ENCODE results near the gene TRIM10.
"Not testable (repeated sequence)": the region's sequence is repeated elsewhere in the genome, so short reads cannot be mapped to it uniquely, and the experiment has no call there.

The TRIM10 gene

DNA sequence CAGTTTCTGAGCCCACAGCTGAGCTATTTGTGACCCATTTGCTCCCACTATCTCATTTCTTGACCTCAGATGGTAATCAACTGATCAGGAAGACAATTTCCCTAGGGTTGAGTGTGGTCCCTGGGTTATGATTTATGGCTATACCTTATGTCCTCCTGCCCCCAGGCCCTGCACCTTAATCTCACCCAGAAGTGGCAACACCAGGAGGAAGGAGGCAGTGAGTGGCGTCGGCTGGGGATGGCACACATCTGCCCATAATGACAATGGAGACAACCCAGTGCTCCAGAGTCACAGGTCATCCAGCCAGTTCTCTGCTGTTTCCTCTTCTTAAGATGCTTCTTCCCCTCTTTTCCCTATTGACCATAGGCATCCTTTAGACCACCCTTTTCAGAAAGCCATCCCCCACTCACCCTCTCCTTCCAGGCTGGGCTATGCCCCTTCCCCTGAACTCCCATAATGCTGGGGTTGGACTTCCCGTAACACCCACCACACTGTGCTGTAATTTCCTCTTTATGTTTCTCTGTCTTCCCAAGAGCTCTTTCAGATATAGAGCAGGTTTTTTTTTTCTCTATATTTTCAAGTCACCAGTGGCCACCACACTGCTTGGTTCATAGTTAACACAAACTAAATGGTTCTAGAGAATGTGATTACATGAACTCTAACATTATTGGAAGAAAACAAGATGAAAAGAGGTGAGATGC is 8.0 kb downstream of the TRIM10 start:
- DNase-seq, result no peak

DNA sequence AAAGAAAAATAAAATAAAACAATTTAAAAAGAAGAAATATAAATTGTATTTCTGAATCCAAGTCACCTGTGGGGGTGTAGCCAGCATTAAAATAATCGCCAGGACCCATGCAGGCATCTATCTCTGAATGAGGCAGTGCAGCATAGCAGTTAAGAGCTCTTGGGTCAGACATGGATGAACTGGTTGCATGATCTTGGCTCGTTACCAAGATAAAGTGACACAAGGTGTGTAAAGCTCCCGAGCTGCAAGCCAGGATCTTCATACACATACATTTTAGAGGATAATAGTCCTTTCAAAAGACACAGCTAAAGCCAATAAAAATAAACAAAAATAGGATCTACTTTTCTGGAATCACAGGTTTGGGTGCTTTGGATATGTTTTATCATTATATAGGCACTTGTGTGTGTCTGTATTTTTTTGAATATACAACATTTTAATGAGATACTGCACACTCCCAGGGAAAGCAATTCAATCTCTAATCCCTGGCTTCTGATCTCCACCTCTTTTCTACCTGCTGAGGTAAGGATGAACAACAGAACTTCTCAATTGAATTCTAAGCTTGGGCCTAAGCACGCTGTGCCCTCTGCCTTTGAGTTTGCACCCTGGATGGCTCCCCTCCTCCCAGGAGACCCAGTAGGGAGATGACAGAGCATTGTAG is 8.9 kb downstream of the TRIM10 start:
- DNase-seq, result no peak

DNA sequence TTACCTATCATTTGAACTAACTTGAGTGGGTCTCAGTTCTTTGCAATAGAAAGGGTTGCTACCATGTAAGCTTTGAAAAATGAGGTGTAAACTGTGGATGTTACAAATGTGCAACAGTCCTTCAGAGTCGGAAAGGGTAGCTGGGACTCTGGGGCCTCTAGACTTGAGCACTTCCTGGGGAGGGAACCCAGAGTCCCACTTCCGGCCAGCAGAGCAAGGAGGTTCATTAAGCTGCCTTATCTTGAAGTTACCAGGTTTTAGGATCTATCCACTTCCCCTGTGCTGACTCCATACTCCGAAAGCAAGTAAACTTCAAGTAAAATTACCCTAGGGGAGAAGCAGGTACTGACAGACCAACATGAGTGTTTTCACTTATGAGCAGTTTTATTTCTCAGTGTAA is 9.4 kb downstream of the TRIM10 start:
- no peak for DNase-seq

DNA sequence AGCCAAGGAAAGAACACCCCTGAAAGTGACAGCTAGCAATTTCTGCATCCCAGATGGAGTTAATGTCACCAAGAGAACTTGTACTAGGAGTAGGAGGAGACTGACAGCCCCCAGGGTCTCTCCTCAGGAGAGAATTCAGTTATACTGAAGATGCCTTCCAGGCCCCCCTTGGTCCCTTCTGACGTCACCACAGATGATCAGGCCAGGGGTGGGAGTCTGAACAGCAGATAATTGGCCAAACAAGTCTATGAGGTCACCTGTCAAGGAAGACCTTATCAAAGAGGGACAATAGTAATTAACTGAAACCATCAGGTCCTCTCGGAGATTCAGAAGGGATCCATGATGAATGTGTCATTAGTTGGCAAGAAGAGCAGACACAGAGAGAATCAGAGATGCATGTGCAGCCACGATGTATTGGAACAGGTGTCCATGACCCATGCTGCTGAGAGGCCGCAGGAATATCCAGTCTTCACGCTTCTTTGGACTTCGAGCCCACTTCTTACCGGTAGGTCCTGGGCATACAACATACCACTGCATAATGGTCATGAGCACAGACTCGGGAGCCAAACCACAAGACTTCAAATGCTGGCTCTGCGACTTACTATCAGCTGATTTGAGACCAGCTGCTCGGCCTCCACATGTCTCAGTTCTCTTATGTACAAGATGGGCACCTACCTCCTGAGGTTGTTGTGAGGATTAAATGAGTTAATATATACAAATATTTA is 10.2 kb downstream of the TRIM10 start:
- no peak for DNase-seq

DNA sequence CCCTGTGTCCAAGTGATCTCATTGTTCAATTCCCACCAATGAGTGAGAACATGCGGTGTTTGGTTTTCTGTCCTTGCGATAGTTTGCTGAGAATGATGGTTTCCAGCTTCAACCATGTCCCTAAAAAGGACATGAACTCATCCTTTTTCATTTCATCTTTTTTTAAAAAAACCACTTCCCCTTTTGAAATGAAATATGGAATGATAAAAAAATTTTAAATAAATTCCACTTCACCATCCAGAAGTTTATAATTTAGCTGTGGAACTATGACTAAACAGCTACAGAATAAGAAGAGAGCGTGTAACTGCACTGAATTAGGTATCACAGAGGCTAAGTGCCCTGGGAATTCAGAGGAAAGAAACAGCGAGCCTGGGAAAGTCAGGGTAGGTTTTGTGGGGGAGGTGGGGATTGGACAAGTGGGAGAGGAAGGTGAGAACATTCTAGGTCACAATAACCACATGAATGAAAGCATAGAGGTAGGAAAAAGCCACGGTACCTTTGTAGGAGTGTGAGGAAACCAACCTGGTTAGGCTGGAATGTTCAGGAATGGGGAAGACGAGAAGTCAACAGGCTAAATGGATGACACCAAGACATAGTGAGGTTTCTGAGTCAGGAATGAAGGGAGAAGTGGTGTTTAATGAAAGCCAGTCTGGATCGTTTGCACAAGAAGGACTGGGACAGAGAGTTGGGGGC is 11.0 kb downstream of the TRIM10 start:
- DNase-seq, result no peak

DNA sequence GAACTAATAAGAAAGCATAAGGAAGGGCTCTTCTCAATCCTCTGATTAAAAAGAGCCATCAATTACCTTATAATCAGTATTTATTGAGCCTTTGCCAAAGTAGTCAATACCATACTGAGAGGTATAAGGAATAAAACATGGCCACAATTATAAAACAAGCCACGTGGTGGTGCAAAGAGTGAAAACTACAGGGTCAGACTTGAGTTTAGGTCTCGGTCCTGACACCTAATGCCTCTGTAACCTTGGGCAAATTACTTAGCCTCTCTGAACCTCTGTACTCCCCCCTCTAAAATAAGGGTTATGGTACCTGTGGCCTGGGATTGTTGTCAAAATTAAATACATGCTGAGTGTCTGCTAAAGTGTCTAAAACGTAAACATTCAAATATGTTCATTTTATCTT is 11.8 kb downstream of the TRIM10 start:
- no peak for DNase-seq

DNA sequence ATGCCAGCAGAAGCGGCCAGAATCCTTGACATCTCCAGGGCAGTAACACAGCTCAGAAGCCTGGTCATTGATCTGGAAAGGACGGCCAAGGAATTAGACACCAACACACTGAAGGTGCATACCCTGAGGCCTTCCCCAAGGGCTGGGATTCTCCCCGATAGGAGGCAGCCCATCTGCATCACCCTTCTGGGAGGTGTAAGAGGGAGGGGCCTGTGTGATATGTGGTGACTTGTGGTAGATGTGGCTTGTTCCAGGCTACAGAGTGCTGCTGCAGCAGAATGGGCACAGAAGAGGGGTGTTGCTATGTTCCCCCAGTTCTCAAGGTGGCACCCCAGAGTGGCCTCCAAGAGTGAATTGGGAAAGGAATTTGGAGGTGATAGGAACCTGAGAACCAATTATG is 13.9 kb downstream of the TRIM10 start:
- DNase-seq, result no peak

DNA sequence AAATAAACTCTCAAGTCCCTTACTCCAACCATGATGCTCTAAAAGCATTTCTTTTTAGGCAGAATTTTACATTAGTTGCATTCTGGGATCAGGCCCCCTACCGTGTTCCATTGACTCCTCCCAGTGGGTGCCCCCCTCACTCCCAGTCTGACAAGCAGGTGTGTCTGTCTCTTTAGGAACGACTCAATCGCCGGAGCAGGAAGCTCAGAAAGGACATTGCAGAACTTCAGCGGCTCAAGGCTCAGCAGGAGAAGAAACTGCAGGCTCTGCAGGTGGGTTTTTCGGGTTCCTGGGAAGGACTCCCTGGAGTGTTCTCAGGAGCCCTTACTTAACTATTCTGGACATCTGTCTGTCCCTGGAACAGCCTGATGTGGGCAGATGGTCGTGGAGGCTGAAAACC is 15.2 kb downstream of the TRIM10 start:
- DNase-seq, result no peak

DNA sequence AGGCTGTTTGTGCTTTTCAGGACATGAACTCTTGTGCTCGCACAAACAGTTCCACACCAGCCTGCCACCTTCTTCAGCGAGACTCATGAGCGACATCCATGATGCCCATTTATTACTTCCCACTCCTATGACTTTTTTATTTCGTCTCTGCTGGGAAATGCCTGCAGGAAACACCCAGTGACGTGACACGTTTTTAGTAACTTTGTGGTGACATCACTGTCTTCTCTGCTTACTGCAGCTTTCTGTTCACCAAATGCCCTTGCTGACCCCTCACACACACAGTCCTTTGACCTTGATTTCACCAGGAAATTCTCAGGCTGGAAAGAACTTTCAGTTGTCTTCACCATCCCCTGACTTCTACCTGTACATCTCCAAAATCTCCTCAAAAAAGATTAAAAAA is 16.2 kb downstream of the TRIM10 start:
- no peak for DNase-seq

DNA sequence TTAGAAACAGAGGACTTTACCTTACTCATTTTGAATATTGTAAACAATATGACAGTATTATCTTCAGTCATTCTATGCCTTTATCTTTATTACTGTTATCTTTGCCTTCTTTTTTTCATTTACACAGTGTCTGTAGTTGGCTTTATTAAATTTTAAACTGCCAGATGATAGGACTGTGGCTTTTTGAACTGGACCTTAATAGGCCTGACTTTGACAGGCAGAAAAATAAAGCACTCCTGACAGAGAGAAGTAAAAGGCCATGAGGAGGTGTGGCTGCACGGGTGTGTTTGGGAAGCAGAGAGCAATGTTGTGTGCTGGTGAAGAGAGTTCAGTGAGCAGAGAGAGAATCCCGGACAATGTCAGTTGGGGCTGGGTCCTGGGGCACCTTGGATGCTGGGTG is 17.2 kb downstream of the TRIM10 start:
- no peak for DNase-seq

DNA sequence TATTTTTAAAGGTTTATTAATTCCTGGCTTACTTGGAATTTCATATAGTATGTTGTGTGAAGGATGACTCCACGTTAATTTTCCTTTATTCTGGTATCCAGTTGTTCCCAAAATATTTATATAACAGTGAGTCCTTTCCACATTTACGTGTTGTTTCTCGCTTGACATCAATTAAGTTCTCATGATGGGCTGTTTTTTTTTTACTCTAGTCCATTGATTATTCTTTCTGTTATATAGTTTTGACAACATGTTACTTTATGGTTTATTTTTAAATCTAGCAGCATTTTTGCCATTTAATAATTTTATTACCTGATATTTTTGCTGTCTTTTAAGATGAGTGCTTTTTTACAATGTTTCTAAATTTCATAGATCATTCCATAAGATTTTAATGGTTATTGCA is 18.3 kb downstream of the TRIM10 start:
- no peak for DNase-seq

DNA sequence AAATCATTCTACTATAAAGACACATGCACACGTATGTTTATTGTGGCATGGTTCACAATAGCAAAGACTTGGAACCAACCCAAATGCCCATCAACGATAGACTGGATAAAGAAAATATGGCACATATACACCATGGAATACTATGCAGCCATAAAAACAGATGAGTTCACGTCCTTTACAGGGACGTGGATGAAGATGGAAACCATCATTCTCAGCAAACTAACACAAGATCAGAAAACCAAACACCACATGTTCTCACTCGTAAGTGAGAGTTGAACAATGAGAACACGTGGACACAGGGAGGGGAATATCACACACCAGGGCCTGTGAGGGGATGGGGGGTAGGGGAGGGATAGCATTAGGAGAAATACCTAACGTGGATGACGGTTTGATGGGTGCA is 20.8 kb downstream of the TRIM10 start:
- not testable (repeated sequence) for DNase-seq

DNA sequence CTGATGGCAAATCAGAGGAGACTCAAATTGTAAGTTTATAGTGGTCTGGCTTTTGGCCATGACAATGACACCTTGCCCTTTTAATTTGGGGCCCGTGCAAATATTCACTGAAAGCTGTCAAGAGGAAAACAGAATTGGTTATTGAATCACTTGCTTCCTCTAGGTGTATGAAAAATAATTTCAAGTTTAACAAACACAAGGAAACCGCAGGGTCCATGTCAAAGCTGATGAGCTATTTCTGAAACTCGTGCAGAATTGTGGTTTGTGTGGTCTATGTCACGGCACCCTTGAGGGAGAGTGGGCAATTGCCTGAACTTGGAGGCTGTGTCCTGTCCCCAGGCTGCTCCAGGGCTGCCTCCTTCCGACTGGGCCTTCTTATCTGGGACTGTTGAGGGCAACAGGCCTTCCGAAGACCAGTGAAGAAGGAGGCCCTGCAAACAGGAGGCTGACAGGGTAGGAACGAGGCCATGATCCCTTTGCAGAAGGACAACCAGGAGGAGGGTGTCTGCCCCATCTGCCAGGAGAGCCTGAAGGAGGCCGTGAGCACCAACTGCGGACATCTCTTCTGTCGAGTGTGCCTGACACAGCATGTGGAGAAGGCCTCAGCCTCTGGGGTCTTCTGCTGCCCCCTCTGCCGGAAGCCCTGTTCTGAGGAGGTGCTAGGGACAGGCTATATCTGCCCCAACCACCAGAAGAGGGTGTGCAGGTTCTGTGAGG is 24.3 kb downstream of the TRIM10 start:
- no peak for DNase-seq

DNA sequence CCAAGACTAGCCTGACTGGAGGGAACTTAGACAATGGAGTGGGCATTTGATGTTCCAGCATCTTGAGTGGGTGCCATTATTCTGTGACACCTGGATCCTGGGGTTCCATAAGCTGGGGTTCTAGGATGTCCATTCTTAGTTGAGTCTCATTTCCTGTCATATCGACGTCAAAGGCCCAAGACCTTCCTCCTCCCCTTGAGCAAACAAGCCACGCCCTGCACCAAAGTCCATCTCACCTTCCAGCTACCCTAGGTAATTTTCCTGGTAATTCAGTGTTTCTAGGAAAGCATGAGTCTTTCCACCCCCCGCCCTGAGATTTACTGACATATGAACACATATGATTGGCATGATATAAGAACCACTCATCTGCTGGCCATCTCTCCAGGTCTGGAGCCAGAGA is 25.3 kb downstream of the TRIM10 start, which contains the start of gene TRIM40:
Gene TRIM40, plus strand, starts transcription at position 384 of the 400 bp plus-strand sequence. CDS start 897 bp downstream, outside the sequence.
- no peak for DNase-seq

DNA sequence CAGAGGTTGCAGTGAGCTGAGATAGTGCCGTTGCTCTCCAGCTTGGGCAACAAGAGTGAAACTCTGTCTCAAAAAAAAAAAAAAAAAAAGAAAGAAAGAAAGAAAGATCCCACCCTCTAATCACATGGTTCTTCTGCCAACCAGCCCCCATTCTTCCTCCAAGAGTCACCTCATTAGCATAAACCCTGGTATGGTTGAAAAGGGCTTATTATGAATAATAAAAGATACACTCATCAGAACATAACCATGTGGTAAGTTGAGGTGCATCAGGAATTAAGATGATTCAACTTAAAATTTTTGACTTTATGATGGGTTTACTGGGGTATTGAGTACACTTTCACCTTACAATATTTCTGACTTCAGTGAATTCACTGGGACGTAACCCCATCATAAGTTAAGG is 25.9 kb downstream of the TRIM10 start:
- no peak for DNase-seq

DNA sequence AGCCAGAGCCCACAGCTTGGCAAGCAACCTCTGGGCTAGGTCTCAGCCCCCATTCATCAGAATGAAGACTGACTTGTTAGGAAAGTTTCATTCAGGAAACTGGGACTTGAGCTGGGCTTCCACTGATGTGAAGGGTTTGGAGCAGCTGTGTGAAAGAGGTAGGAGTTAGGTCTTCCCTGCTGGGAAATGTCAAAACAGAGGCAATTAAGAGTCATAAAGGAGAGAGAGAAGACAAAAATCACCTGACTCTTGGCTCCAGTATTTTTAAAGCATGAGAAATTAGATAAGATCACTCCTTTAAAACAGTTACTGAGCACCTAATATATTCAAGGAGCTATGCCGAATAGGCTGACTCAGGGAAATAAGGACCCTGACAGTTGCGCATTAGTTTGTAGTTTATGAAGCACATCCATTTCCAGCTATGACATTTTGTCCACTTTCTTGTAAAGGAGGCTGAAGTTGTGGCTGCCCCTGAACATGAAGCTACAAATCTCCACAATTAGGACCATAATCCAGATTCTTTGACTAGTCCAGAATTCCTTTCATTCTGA is 29.0 kb downstream of the TRIM10 start:
- no peak for DNase-seq

DNA sequence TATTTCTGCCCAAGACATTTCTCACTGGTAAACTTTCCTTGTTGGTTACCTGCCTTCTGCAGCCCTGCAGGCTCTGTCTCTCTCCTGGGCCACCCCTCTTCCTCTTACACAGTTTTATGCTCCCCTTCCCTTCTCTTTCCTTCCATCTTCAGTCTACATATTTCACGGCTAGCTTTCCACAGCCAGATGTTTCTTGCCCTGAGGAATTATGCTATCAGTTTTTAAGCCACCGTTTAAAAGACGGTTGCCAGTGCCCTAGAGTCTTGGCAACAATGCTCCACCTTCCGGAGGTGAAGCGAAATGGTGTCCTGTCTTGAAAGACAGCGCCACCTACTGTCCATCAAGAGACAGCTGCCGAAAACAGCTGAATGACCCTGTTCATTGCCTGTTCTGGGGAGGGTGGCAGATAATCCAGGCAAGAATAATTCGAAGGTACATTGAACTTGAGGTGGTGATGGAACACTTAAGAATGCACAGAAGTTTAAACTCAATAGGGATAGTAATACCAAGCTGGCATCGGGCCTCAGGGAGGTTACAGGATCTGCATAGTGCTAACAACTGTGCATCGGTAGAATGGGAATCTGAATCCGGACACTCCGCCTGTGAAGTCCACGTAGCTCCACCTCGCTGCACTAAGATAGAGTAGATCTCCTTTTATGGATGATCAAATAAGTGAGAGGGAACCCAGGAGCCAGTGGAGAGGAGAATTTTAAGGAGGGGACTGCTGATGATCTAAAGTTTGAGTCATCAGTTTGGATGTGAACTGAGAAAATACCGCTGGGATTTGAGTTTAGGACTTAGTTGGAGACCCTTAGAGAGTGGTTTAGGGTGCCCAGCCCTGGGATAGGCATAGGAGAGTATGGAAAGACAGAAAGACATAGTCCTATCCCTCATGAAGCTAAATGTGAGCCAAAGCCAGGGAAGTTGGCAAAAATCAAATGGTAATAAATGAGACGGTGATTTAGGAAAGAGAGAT is 29.8 kb downstream of the TRIM10 start:
- peak; percentile 59 for DNase-seq

DNA sequence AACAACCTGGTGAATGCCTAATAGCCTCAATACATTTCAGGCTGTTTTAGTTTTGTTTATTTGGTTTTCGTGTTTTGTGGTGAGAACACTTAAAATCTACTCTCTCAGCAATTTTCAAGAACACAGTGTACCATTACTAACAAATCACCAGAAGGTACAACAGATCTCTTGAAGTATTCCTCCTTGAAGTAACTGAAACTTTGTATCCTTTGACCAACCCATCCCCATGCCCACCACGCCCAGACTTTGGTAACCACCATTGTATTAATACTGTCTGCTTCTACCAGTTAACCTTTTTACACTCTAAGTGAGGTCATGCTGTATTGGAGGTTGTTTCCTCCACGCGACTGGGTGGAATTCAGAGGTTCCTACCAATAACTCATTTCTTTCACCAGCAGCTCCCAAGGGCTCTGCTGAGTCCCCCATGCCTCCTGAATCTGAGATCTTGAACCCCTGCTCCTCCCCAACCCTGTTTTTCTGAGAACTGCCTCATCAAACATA is 30.8 kb downstream of the TRIM10 start:
- DNase-seq, result no peak

DNA sequence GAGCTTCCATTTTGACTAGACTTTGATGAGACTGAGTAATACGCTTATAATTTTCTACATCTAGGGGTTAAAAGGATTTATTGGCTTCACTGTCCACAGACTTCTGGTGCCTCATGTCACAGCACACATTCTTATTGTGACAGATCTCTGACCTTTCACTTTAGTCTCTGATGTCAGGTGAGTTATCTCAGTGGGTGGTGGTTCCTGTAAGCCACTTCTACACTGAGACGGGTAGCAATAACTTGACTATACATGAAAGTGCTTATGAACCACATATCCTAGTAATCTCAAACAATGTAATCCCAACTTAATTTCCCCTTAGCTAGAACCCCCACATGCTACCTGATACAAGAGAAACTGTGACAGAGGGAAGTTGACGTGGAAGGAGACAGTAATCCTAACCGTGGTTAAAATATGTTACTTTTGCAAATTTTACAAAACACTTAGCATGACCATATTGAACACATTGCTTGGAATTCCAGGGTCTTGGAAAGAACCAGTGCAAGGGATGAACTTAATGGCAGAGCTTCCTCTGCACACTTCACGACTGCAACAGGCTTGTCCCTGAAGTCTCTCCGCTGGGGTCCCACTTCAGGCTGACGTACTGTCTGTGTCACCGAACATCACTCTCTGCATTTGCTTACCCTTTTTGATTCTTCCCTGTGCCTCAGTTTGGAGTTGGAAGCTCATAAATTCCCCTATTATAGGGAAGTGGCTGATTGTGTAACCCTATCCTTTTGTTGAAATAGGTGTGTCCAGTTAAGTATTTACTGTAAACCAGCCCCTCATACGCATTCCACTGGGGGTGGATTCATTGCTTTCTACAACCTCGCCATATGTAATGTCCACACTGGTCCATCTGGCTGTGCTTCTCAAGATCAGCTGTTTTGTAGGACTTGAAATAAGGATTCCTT is 31.5 kb downstream of the TRIM10 start:
- DNase-seq, result no peak
